ENCODE results near the gene VIM. TPM values are rescaled to one million over a fixed set of nuclear protein-coding genes. Genes with fewer than 3 reads are reported as not detected.
A peak's percentile ranks its signal among the peaks of the same experiment; 100 is the strongest.

The VIM gene
- total RNA-seq, 1 donor from 2014 or later = 375 TPM

DNA sequence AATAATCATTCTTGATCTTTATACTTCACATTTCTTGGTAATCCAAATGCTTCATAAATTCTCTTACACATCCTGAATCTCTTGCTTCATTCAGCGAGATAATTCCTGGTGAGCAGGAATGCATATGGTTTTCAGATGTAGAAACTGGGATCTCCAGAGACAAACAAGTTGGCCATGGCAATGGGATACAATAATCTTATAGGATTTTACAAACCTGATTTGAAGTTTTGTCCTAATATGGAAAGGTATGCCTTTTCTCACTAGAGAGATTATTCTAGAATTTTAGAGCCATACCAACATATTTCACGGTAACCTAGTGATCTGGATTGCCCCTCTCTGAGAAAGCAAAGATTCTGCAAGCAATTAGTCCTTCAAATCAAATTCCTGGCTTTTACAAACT is 13.5 kb upstream of the VIM start:
- no peaks in the 10 kb centered on the region for H3K9me3 ChIP-seq (replicated peaks)
- H3K27me3 ChIP-seq (ENCODE audit: low read depth) = no peaks in the 10 kb centered on the region
- DNase-seq = no peak
- H3K27ac ChIP-seq (replicated peaks) = no peak overlapping the region
- TF ChIP-seq, protein P1, sequence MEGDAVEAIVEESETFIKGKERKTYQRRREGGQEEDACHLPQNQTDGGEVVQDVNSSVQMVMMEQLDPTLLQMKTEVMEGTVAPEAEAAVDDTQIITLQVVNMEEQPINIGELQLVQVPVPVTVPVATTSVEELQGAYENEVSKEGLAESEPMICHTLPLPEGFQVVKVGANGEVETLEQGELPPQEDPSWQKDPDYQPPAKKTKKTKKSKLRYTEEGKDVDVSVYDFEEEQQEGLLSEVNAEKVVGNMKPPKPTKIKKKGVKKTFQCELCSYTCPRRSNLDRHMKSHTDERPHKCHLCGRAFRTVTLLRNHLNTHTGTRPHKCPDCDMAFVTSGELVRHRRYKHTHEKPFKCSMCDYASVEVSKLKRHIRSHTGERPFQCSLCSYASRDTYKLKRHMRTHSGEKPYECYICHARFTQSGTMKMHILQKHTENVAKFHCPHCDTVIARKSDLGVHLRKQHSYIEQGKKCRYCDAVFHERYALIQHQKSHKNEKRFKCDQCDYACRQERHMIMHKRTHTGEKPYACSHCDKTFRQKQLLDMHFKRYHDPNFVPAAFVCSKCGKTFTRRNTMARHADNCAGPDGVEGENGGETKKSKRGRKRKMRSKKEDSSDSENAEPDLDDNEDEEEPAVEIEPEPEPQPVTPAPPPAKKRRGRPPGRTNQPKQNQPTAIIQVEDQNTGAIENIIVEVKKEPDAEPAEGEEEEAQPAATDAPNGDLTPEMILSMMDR (IDR thresholded peaks at IDR 0.05; ENCODE audit: borderline replicate concordance) = no peak
- no peaks in the 10 kb centered on the region for H3K36me3 ChIP-seq
- H3K4me3 ChIP-seq = no peak overlapping the region
- intact Hi-C loops (cut with micrococcal nuclease) = no loop called here
- peaks cover 17% of the 10 kb centered on the region for H3K4me1 ChIP-seq

DNA sequence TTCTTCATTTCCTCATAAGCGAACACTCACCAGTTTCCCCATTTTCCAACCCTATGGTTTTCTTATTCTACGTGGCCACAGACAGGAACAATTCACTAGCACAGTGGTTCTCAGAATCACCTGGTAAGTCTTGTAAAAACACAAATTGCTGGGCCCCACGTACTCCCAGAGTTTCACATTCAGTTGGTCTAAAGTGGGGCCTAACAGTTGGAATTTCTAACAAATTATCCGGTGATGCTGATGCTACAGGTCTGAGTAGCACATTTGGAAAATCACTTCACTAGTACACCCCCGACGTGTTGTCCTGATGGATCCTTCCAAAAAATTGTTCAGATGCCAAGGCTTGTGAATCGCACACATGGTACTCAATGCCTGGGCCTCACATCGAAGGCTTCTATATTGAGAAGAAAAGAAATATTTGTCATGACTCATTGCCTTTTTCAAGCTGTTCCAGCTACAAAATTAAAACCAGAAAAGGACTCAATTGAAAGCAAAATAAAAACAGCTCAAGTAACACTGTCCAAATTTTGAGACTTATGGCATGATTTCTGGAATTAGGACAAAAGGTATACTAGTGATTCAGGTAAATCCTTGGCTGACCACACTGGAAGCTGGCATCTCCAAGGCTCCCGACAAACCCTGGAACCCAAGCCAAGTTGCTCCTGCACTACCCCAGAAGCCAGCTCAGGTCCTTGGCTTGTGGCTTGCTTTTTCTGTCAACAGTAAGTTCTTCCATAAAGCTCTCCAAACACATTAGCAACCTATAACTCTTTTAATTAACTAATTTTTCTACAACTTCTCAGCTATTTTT is 12.9 kb upstream of the VIM start:
- H3K27me3 ChIP-seq (ENCODE audit: low read depth) = no peaks in the 10 kb centered on the region
- intact Hi-C loops (cut with micrococcal nuclease) = no loop called here
- no peak for DNase-seq
- H3K36me3 ChIP-seq = no peaks in the 10 kb centered on the region
- no peak overlapping the region for H3K4me3 ChIP-seq
- H3K4me1 ChIP-seq = peaks cover 17% of the 10 kb centered on the region
- peak overlapping the region; percentile 69 for H3K27ac ChIP-seq (replicated peaks)
- H3K9me3 ChIP-seq (replicated peaks) = no peaks in the 10 kb centered on the region
- TF ChIP-seq, protein P1 (IDR thresholded peaks at IDR 0.05; ENCODE audit: borderline replicate concordance) = no peak

DNA sequence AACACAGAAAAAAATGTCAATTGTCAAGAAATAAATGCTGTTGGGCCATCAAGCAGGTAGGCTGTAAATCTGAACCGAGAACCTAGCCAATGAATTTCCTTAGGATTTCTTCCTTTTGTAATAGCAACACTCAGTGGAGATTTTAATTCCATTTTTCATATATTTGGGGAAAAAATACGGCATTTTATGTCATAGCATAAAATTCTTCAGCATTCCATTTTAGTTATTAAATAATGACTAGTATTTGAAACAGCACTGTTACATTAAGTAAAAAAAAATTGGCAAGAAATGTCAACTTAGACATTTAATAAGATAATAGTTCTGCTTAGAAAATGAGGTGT is 12.3 kb upstream of the VIM start:
- TF ChIP-seq, protein P1 (IDR thresholded peaks at IDR 0.05; ENCODE audit: borderline replicate concordance) = no peak
- Histone ChIP-seq H3K9me3 (replicated peaks) (no peaks in the 10 kb centered on the region), H3K36me3 (no peaks in the 10 kb centered on the region), H3K4me3 (no peak overlapping the region), H3K4me1 (peaks cover 17% of the 10 kb centered on the region), H3K27ac (replicated peaks) (peak overlapping the region; percentile 69), H3K27me3 (ENCODE audit: low read depth) (no peaks in the 10 kb centered on the region)
- no peak for DNase-seq
- intact Hi-C loops (cut with micrococcal nuclease) = no loop called here

DNA sequence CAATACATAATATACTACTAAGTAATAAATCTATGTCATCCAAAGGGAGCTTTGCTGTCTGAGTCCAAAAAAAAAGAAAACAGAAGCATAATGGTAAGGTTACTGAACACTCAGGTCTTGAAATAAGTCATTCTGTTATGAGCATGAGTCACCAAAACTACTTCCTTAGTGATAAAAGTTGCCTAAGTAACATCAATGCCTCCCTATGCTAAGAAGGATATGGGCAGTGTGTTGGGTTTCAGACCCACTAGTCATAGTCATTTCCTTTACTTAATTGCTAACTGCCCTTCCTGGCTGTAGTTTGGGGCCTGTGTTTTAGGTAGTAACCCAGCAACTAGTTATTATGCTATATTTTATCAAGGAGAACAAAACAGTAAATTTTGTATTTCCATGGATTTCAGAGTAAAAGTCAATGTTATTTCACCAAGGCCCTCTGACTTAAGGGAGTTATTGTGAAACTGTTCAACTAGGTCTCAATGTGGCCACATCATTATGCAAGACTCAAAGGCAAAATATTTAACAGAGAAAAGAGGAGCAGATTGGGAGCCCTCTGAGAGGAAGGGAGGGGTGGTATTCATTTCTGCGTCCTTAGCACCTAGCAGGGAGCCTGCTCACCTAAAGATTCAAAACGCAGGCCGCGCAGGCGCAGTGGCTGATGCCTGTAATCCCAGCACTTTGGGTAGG is 11.7 kb upstream of the VIM start:
- Histone ChIP-seq H3K27ac (replicated peaks) (peak overlapping the region; percentile 69), H3K27me3 (ENCODE audit: low read depth) (no peaks in the 10 kb centered on the region), H3K9me3 (replicated peaks) (no peaks in the 10 kb centered on the region), H3K36me3 (no peaks in the 10 kb centered on the region), H3K4me1 (peaks cover 17% of the 10 kb centered on the region), H3K4me3 (no peak overlapping the region)
- intact Hi-C loops (cut with micrococcal nuclease) = no loop called here
- TF ChIP-seq, protein P1 (IDR thresholded peaks at IDR 0.05; ENCODE audit: borderline replicate concordance) = no peak
- DNase-seq = no peak

DNA sequence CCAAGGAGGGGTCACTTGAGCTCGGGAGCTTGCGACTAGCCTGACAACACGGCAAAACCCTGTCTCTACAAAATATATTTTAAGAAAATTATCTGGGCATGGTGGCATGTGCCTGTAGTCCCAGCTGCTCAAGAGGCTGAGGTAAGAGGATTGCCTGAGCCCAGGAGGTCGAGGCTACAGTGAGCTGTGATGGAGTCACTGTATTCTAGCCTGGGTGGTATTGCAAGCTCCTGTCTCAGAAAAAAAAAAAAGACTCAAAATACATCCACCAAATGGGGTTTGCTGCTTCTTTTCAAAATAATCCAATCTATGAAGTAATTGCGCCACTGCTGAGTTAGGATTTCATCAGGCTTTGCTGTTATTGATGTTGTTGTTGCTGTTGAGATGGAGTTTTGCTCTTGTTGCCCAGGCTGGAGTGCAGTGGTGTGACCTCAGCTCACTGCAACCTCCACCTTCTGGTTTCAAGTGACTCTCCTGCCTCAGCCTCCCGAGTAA is 11.1 kb upstream of the VIM start:
- intact Hi-C loops (cut with micrococcal nuclease) = no loop called here
- Histone ChIP-seq H3K27ac (replicated peaks) (peak overlapping the region; percentile 69), H3K4me3 (no peak overlapping the region), H3K9me3 (replicated peaks) (no peaks in the 10 kb centered on the region), H3K4me1 (peaks cover 17% of the 10 kb centered on the region), H3K36me3 (no peaks in the 10 kb centered on the region), H3K27me3 (ENCODE audit: low read depth) (no peaks in the 10 kb centered on the region)
- no peak for DNase-seq
- TF ChIP-seq, protein P1 (IDR thresholded peaks at IDR 0.05; ENCODE audit: borderline replicate concordance) = no peak

Measured in left ventricle myocardium inferior (tissue), 1 donor.